ENCODE data around the gene ZNF511. TPM values are rescaled to one million over a fixed set of nuclear protein-coding genes. Genes with fewer than 3 reads are reported as not detected.

Gene ZNF511
- polyA plus RNA-seq, 1 experiment = 32.9 TPM

- no peak for DNase-seq (ENCODE audit: low read depth)
- ChIA-PET CTCF (no interaction called here), POLR2A (no interaction called here)
- H3K27me3 ChIP-seq (ENCODE audit: control insufficient read depth, insufficient read depth, low read length) = no peaks in the 10 kb centered on the region
- no peak overlapping the region for H3K4me3 ChIP-seq (ENCODE audit: low read depth, low read length)
- TF ChIP-seq CTCF (IDR thresholded peaks at IDR 0.05; ENCODE audit: insufficient read depth, low read depth, low read length) = no peak
- H3K36me3 ChIP-seq (ENCODE audit: control insufficient read depth, insufficient read depth, low read length) = peaks cover 7% of the 10 kb centered on the region
Observed at GRCh38 chr10:133274751-133275683, 33.7 kb upstream of the ZNF511 start.

- ChIA-PET CTCF (interaction anchor here (1.1 kb wide), 1 partner anchor 54 kb away, joined by 3 read pairs; no protein-coding TSS in a partner anchor), POLR2A (no interaction called here)
Observed at GRCh38 chr10:133275684-133276092, 33.0 kb upstream of the ZNF511 start.

GRCh38 chr10:133276100-133276434, 32.6 kb upstream of the ZNF511 start:
- CTCF ChIA-PET = interaction anchor here (1.1 kb wide), 1 partner anchor 53 kb away, joined by 3 read pairs; no protein-coding TSS in a partner anchor
- Histone ChIP-seq H3K27me3 (ENCODE audit: control insufficient read depth, insufficient read depth, low read length) (no peaks in the 10 kb centered on the region), H3K36me3 (ENCODE audit: control insufficient read depth, insufficient read depth, low read length) (peaks cover 12% of the 10 kb centered on the region), H3K4me3 (ENCODE audit: low read depth, low read length) (no peak overlapping the region)
- DNase-seq (ENCODE audit: low read depth) = no peak
- POLR2A ChIA-PET = no interaction called here
- no peak for TF ChIP-seq CTCF (IDR thresholded peaks at IDR 0.05; ENCODE audit: insufficient read depth, low read depth, low read length)

More at GRCh38 chr10:133275684-133276092, 33.0 kb upstream of the ZNF511 start:
- Histone ChIP-seq H3K36me3 (ENCODE audit: control insufficient read depth, insufficient read depth, low read length) (peaks cover 11% of the 10 kb centered on the region), H3K27me3 (ENCODE audit: control insufficient read depth, insufficient read depth, low read length) (no peaks in the 10 kb centered on the region), H3K4me3 (ENCODE audit: low read depth, low read length) (no peak overlapping the region)
- no peak for TF ChIP-seq CTCF (IDR thresholded peaks at IDR 0.05; ENCODE audit: insufficient read depth, low read depth, low read length)
- no peak for DNase-seq (ENCODE audit: low read depth)

- Histone ChIP-seq H3K4me3 (ENCODE audit: low read depth, low read length) (no peak within 1 kb of the TSS), H3K27me3 (ENCODE audit: control insufficient read depth, insufficient read depth, low read length) (no peaks in the 10 kb centered on the region), H3K36me3 (ENCODE audit: control insufficient read depth, insufficient read depth, low read length) (peaks cover 16% of the 10 kb centered on the region)
- DNase-seq (ENCODE audit: low read depth) = no peak
- ChIA-PET CTCF (interaction anchor here (1.1 kb wide), 1 partner anchor 53 kb away, joined by 3 read pairs; no protein-coding TSS in a partner anchor), POLR2A (no interaction called here)
- no peak for TF ChIP-seq CTCF (IDR thresholded peaks at IDR 0.05; ENCODE audit: insufficient read depth, low read depth, low read length)
Observed at GRCh38 chr10:133276435-133277201, 32.1 kb upstream of the ZNF511 start, which contains the start of gene ADAM8. TSS of gene ADAM8 (minus strand) at chr10:133276868. CDS start at chr10:133276817, 51 bp downstream.

All from BJ (cell line).